ENCODE data around the gene KDSR. TPM values are rescaled to one million over a fixed set of nuclear protein-coding genes. Genes with fewer than 3 reads are reported as not detected.

KDSR gene
- total RNA-seq, 1 donor from 2014 or later = 31.1 TPM

GRCh38 chr18:63298400-63299365, 68.3 kb downstream of the KDSR start:
- Mint-ChIP-seq H3K4me1 (ENCODE audit: low read depth, unreplicated experiment) (peaks cover 19% of the 10 kb centered on the region), H3K9me3 (ENCODE audit: unreplicated experiment) (peaks cover 5% of the 10 kb centered on the region), H3K4me3 (ENCODE audit: unreplicated experiment) (no peak overlapping the region), H3K36me3 (ENCODE audit: unreplicated experiment) (no peaks in the 10 kb centered on the region), H3K27me3 (ENCODE audit: unreplicated experiment) (peaks cover 2% of the 10 kb centered on the region), H3K27ac (ENCODE audit: unreplicated experiment) (no peak overlapping the region)
- DNase-seq = no peak
- no peak for TF ChIP-seq CTCF (IDR thresholded peaks at IDR 0.05; ENCODE audit: partially characterized antibody, unreplicated experiment)

GRCh38 chr18:63297687-63298399, 69.2 kb downstream of the KDSR start:
- no peak for DNase-seq
- Mint-ChIP-seq H3K4me3 (ENCODE audit: unreplicated experiment) (no peak overlapping the region), H3K27ac (ENCODE audit: unreplicated experiment) (no peak overlapping the region), H3K4me1 (ENCODE audit: low read depth, unreplicated experiment) (peaks cover 19% of the 10 kb centered on the region), H3K27me3 (ENCODE audit: unreplicated experiment) (peaks cover 2% of the 10 kb centered on the region), H3K36me3 (ENCODE audit: unreplicated experiment) (no peaks in the 10 kb centered on the region), H3K9me3 (ENCODE audit: unreplicated experiment) (peaks cover 9% of the 10 kb centered on the region)
- no peak for TF ChIP-seq CTCF (IDR thresholded peaks at IDR 0.05; ENCODE audit: partially characterized antibody, unreplicated experiment)

- H3K27ac Mint-ChIP-seq (ENCODE audit: unreplicated experiment) = no peak overlapping the region
- DNase-seq = no peak
- H3K9me3 Mint-ChIP-seq (ENCODE audit: unreplicated experiment) = peaks cover 6% of the 10 kb centered on the region
- no peak for TF ChIP-seq CTCF (IDR thresholded peaks at IDR 0.05; ENCODE audit: partially characterized antibody, unreplicated experiment)
- H3K36me3 Mint-ChIP-seq (ENCODE audit: unreplicated experiment) = no peaks in the 10 kb centered on the region
- no peaks in the 10 kb centered on the region for H3K27me3 Mint-ChIP-seq (ENCODE audit: unreplicated experiment)
- H3K4me3 Mint-ChIP-seq (ENCODE audit: unreplicated experiment) = no peak overlapping the region
- peaks cover 3% of the 10 kb centered on the region for H3K4me1 Mint-ChIP-seq (ENCODE audit: low read depth, unreplicated experiment)
These were observed 73.1 kb downstream of the KDSR start for GRCh38 chr18:63293935-63294334.

- no peak for DNase-seq
- Mint-ChIP-seq H3K27me3 (ENCODE audit: unreplicated experiment) (no peaks in the 10 kb centered on the region), H3K4me1 (ENCODE audit: low read depth, unreplicated experiment) (no peaks in the 10 kb centered on the region), H3K4me3 (ENCODE audit: unreplicated experiment) (no peak overlapping the region), H3K36me3 (ENCODE audit: unreplicated experiment) (no peaks in the 10 kb centered on the region), H3K27ac (ENCODE audit: unreplicated experiment) (no peak overlapping the region), H3K9me3 (ENCODE audit: unreplicated experiment) (peaks cover 6% of the 10 kb centered on the region)
- TF ChIP-seq CTCF (IDR thresholded peaks at IDR 0.05; ENCODE audit: partially characterized antibody, unreplicated experiment) = no peak
These were observed 73.9 kb downstream of the KDSR start for GRCh38 chr18:63292831-63293683.
